ENCODE results near the gene UNC5A.

The UNC5A gene

GRCh38 chr5:176814313-176814685 is 3.9 kb downstream of the UNC5A start:
- TF ChIP-seq, protein P1, sequence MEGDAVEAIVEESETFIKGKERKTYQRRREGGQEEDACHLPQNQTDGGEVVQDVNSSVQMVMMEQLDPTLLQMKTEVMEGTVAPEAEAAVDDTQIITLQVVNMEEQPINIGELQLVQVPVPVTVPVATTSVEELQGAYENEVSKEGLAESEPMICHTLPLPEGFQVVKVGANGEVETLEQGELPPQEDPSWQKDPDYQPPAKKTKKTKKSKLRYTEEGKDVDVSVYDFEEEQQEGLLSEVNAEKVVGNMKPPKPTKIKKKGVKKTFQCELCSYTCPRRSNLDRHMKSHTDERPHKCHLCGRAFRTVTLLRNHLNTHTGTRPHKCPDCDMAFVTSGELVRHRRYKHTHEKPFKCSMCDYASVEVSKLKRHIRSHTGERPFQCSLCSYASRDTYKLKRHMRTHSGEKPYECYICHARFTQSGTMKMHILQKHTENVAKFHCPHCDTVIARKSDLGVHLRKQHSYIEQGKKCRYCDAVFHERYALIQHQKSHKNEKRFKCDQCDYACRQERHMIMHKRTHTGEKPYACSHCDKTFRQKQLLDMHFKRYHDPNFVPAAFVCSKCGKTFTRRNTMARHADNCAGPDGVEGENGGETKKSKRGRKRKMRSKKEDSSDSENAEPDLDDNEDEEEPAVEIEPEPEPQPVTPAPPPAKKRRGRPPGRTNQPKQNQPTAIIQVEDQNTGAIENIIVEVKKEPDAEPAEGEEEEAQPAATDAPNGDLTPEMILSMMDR (IDR thresholded peaks at IDR 0.05; ENCODE audit: insufficient read depth, low read length) = no peak
- TF ChIP-seq SPI1 (IDR thresholded peaks at IDR 0.05; ENCODE audit: borderline replicate concordance, low read depth) (no peak), POLR2AphosphoS5 (IDR thresholded peaks at IDR 0.05; ENCODE audit: low read depth) (no peak), GABPA (IDR thresholded peaks at IDR 0.05; ENCODE audit: low read depth) (no peak)
- TF ChIP-seq, protein P2, sequence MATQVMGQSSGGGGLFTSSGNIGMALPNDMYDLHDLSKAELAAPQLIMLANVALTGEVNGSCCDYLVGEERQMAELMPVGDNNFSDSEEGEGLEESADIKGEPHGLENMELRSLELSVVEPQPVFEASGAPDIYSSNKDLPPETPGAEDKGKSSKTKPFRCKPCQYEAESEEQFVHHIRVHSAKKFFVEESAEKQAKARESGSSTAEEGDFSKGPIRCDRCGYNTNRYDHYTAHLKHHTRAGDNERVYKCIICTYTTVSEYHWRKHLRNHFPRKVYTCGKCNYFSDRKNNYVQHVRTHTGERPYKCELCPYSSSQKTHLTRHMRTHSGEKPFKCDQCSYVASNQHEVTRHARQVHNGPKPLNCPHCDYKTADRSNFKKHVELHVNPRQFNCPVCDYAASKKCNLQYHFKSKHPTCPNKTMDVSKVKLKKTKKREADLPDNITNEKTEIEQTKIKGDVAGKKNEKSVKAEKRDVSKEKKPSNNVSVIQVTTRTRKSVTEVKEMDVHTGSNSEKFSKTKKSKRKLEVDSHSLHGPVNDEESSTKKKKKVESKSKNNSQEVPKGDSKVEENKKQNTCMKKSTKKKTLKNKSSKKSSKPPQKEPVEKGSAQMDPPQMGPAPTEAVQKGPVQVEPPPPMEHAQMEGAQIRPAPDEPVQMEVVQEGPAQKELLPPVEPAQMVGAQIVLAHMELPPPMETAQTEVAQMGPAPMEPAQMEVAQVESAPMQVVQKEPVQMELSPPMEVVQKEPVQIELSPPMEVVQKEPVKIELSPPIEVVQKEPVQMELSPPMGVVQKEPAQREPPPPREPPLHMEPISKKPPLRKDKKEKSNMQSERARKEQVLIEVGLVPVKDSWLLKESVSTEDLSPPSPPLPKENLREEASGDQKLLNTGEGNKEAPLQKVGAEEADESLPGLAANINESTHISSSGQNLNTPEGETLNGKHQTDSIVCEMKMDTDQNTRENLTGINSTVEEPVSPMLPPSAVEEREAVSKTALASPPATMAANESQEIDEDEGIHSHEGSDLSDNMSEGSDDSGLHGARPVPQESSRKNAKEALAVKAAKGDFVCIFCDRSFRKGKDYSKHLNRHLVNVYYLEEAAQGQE (IDR thresholded peaks at IDR 0.05; ENCODE audit: insufficient replicate concordance, low read depth) = no peak
- DNase-seq (ENCODE audit: low read depth in 1 of 2, low spot score in 1 of 2) = no peak
- Histone ChIP-seq H3K27me3 (ENCODE audit: insufficient read depth, poor library complexity, severe bottlenecking) (peaks cover 64% of the 10 kb centered on the region), H3K4me3 (replicated peaks; ENCODE audit: insufficient read depth, low read length) (no peak overlapping the region), H3K27ac (replicated peaks) (no peak overlapping the region)

DNA sequence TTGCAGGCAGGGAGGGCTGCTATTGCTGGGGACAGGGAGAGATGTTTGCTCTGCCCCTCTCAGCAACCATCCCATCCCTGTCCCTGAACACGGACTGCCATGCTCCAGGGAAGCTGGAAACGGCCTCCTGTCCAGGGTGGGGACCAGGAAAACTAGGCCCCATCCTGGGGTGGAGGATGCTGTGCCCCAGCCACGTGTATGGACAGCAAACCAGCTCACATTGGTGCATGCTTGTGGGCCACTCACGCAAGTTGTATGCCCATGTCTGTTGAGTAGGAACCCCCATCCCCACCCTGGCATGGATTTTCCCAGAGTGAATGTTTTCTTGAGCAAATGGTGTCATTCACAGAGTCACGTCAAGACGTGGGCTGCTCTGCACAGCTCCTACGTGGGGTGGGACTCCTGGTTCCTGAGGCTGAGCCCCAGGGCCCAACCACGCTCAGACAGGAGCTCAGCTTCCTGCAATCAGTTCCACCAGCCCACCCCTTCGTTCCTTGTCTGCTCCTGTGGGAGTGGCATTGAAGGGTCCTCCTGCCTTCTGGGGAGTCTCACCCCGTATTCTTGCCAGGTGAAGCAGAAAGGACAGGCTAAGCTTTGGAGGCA is 4.6 kb downstream of the UNC5A start:
- Histone ChIP-seq H3K4me3 (replicated peaks; ENCODE audit: insufficient read depth, low read length) (no peak overlapping the region), H3K27ac (replicated peaks) (no peak overlapping the region), H3K27me3 (ENCODE audit: insufficient read depth, poor library complexity, severe bottlenecking) (peaks cover 59% of the 10 kb centered on the region)
- no peak for DNase-seq (ENCODE audit: low read depth in 1 of 2, low spot score in 1 of 2)
- TF ChIP-seq GABPA (IDR thresholded peaks at IDR 0.05; ENCODE audit: low read depth) (no peak), POLR2AphosphoS5 (IDR thresholded peaks at IDR 0.05; ENCODE audit: low read depth) (no peak), SPI1 (IDR thresholded peaks at IDR 0.05; ENCODE audit: borderline replicate concordance, low read depth) (no peak)
- TF ChIP-seq, protein P1 (IDR thresholded peaks at IDR 0.05; ENCODE audit: insufficient read depth, low read length) = no peak
- TF ChIP-seq, protein P2 (IDR thresholded peaks at IDR 0.05; ENCODE audit: insufficient replicate concordance, low read depth) = no peak

DNA sequence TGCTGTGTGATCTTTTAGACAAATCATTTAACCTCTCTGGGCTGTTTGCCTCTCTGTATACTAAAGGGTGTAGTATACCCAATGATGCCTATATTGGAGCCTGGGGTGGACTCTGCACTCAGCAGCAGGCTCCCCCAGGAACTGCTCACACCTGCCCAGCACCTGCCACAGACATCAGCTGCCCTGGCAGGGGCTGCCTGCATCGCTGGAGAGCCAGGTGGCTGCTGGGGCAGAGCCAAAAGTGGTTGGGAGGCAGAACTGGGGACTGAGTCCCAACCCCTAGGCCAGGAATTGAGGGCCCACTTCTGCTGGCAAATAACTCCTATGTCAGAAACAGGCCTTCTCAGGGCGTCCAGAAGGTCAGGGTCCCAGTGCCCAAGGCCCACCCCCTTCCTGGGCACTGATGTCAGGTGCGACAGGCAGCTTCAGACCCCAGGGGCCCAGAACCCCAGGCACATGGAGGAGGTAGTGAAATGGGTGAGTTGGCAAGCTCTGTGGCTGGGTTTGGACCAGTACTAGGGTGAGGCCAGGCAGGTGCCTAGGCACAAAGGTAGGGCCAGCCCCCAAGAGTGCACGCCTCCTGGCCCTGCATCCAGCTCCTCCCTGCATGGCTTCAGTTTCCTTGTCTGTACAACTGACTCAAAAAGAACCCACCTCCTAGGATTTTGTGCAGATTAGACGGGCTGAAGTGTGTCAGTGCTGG is 5.8 kb downstream of the UNC5A start:
- H3K27me3 ChIP-seq (ENCODE audit: insufficient read depth, poor library complexity, severe bottlenecking) = peaks cover 53% of the 10 kb centered on the region
- no peak for DNase-seq (ENCODE audit: low read depth in 1 of 2, low spot score in 1 of 2)
- TF ChIP-seq, protein P1 (IDR thresholded peaks at IDR 0.05; ENCODE audit: insufficient read depth, low read length) = no peak
- TF ChIP-seq POLR2AphosphoS5 (IDR thresholded peaks at IDR 0.05; ENCODE audit: low read depth) (no peak), SPI1 (IDR thresholded peaks at IDR 0.05; ENCODE audit: borderline replicate concordance, low read depth) (no peak), GABPA (IDR thresholded peaks at IDR 0.05; ENCODE audit: low read depth) (no peak)
- TF ChIP-seq, protein P2 (IDR thresholded peaks at IDR 0.05; ENCODE audit: insufficient replicate concordance, low read depth) = no peak

More for the DNA sequence above, 5.8 kb downstream of the UNC5A start:
- Histone ChIP-seq H3K4me3 (replicated peaks; ENCODE audit: insufficient read depth, low read length) (no peak overlapping the region), H3K27ac (replicated peaks) (no peak overlapping the region)
